SU-DHL-6 (cell line): Measurements from ENCODE around the gene KPTN.

Experiments used
- CTCF ChIP-seq: fragments of 200-600 bp; sonication (generic); IDR thresholded peaks from one replicate; pipeline ENCODE4 v1.5.1; 2017; ENCODE audit warnings: antibody characterized with exemption, mild to moderate bottlenecking, low read length, moderate library complexity; ENCODE audit not compliant: insufficient read depth, poor library complexity, severe bottlenecking
- EZH2phosphoT487 ChIP-seq: fragments of 200-600 bp; sonication (generic), shearing (Covaris generic); conservative IDR thresholded peaks from 2 replicates; pipeline ENCODE4 v1.6.1; 2018; ENCODE audit warnings: mild to moderate bottlenecking, antibody characterized with exemption, low read length, moderate library complexity, mixed read lengths

GRCh38 chr19:47492137-47492533 lies 8.1 kb upstream of the KPTN start:
- TF ChIP-seq CTCF (no peak), EZH2phosphoT487 (no peak)
